SK-N-SH (cell line): ENCODE data around the gene FGFBP2. TPM values are rescaled to one million over a fixed set of nuclear protein-coding genes. Genes with fewer than 3 reads are reported as not detected.

ENCODE experiments used
- CTCF ChIA-PET: fragments of 300-600, 350-600 bp; formaldehyde crosslinking; extraction: SDS; loops from one replicate; lab custom pipeline; 2021; lab: Yijun Ruan, JAX
- POLR2A ChIA-PET: fragments of 350-600 bp; sonication (Branson Sonifier 250); formaldehyde crosslinking; extraction: SDS; loops from one replicate; lab custom pipeline; 2020; ENCODE audit warnings: antibody characterized with exemption, inconsistent platforms; lab: Yijun Ruan, JAX
- DNase-seq: peaks from one replicate; pipeline ENCODE4 v3.0.0; 2012
- H2AFZ ChIP-seq: fragments of 200-600 bp; sonication (generic); 2 replicates; pipeline ENCODE4 v1.8.1; 2016; ENCODE audit warnings: antibody characterized with exemption, mild to moderate bottlenecking, low read depth
- H3F3A ChIP-seq: fragments of 200-600 bp; sonication (generic); replicated peaks from 2 replicates; pipeline ENCODE3; 2016; ENCODE audit warnings: antibody characterized with exemption, mild to moderate bottlenecking; ENCODE audit not compliant: insufficient read depth
- H3K27ac ChIP-seq, 2 experiments: fragments of 200-500 bp in 1 of 2; fragments of 200-600 bp in 1 of 2; sonication (Bioruptor generic) in 1 of 2; sonication (generic), shearing (Covaris generic) in 1 of 2; 2 replicates each; pipeline versions ENCODE4 v1.5.1 to v1.6.1; 2014 to 2016; ENCODE audit warnings: low read depth in 2 of 2, inconsistent platforms in 1 of 2, low read length in 1 of 2, mild to moderate bottlenecking in 1 of 2, mixed read lengths in 1 of 2
- H3K27me3 ChIP-seq: fragments of 200-600 bp; sonication (generic), shearing (Covaris generic); 2 replicates; pipeline ENCODE4 v1.6.1; 2016; ENCODE audit warnings: mixed run types; ENCODE audit not compliant: insufficient read depth
- H3K36me3 ChIP-seq, 2 experiments: fragments of 200-500 bp in 1 of 2; fragments of 200-600 bp in 1 of 2; sonication (Bioruptor generic) in 1 of 2; sonication (generic) in 1 of 2; replicated peaks in 1 of 2; 2 replicates each; pipeline versions ENCODE3 to v1.5.1; 2014 to 2016; ENCODE audit warnings: low read length in 1 of 2, mild to moderate bottlenecking in 1 of 2; ENCODE audit not compliant: insufficient read depth in 2 of 2, control insufficient read depth in 1 of 2
- H3K4me1 ChIP-seq, 2 experiments: fragments of 200-500 bp in 1 of 2; fragments of 200-600 bp in 1 of 2; sonication (Bioruptor generic) in 1 of 2; sonication (generic), shearing (Covaris generic) in 1 of 2; 2 replicates each; pipeline versions ENCODE4 v1.5.1 to v1.6.1; 2014 to 2016; ENCODE audit warnings: low read depth in 1 of 2, low read length in 1 of 2, mixed run types in 1 of 2; ENCODE audit not compliant: insufficient read depth in 2 of 2, control insufficient read depth in 1 of 2
- H3K4me2 ChIP-seq: fragments of 200-600 bp; sonication (generic), shearing (Covaris generic); 2 replicates; pipeline ENCODE4 v1.6.1; 2017; ENCODE audit warnings: mixed run types
- H3K4me3 ChIP-seq, 2 experiments: fragments of 200-500 bp in 1 of 2; fragments of 200-600 bp in 1 of 2; sonication (Bioruptor generic) in 1 of 2; sonication (generic), shearing (Covaris generic) in 1 of 2; 2 replicates each; pipeline versions ENCODE4 v1.5.1 to v1.8.1; 2014 to 2016; ENCODE audit warnings: low read depth in 2 of 2, inconsistent platforms in 1 of 2, low read length in 1 of 2, mild to moderate bottlenecking in 1 of 2, mixed read lengths in 1 of 2, moderate library complexity in 1 of 2
- H3K79me2 ChIP-seq: fragments of 200-600 bp; sonication (generic); 2 replicates; pipeline ENCODE4 v1.8.1; 2017; ENCODE audit warnings: mild to moderate bottlenecking; ENCODE audit not compliant: insufficient read depth
- H3K9ac ChIP-seq: fragments of 200-600 bp; sonication (generic); 2 replicates; pipeline ENCODE4 v1.6.1; 2017; ENCODE audit warnings: mixed run types
- H3K9me2 ChIP-seq: fragments of 200-600 bp; sonication (generic); 2 replicates; pipeline ENCODE4 v1.6.1; 2017; ENCODE audit warnings: mixed run types
- H3K9me3 ChIP-seq: fragments of 200-600 bp; sonication (generic); 2 replicates; pipeline ENCODE4 v1.6.1; 2017; ENCODE audit warnings: mixed run types, mild to moderate bottlenecking, moderate library complexity
- H4K20me1 ChIP-seq: fragments of 200-600 bp; sonication (generic); 2 replicates; pipeline ENCODE4 v1.6.1; 2017; ENCODE audit warnings: mild to moderate bottlenecking, mixed run types; ENCODE audit not compliant: insufficient read depth
- EP300 ChIP-seq, 2 experiments: IDR thresholded peaks; 2 replicates each; pipeline versions ENCODE4 v1.4.0 to v1.6.1; 2012; ENCODE audit warnings: borderline replicate concordance in 1 of 2, low read depth in 1 of 2, low read length in 1 of 2
- FOXJ3 ChIP-seq: sonication (generic); formaldehyde crosslinking; IDR thresholded peaks from 2 replicates; pipeline ENCODE4 v1.5.1; 2020; ENCODE audit warnings: mild to moderate bottlenecking, missing genetic modification reagents
- GATA2 ChIP-seq: sonication (generic); formaldehyde crosslinking; IDR thresholded peaks from 2 replicates; pipeline ENCODE4 v1.5.0; 2020; ENCODE audit warnings: mild to moderate bottlenecking, missing genetic modification reagents
- MAX ChIP-seq: IDR thresholded peaks from 2 replicates; pipeline ENCODE4 v1.4.0; 2012; ENCODE audit warnings: low read depth
- NFIC ChIP-seq: IDR thresholded peaks from 2 replicates; pipeline ENCODE4 v1.4.0; 2012; ENCODE audit warnings: borderline replicate concordance
- TCF12 ChIP-seq: IDR thresholded peaks from 2 replicates; pipeline ENCODE4 v1.4.0; 2012
- TEAD4 ChIP-seq: IDR thresholded peaks from 2 replicates; pipeline ENCODE4 v1.4.0; 2012; ENCODE audit warnings: mild to moderate bottlenecking, borderline replicate concordance; ENCODE audit not compliant: insufficient read depth
- ZBTB33 ChIP-seq: IDR thresholded peaks from 2 replicates; pipeline ENCODE4 v1.4.0; 2012; ENCODE audit warnings: low read depth, borderline replicate concordance
- WGBS: methylation state at CpG from one replicate; pipeline ENCODE4 v1.1.6; 2017; ENCODE audit warnings: low lambda C conversion rate; 5-methylcytosine and 5-hydroxymethylcytosine counted together
- polyA plus RNA-seq, 3 experiments: library from polyadenylated mRNA; depleted of rRNA; stranded (reverse); fragments of >200 nt; gene quantifications; 2 replicates each; pipeline ENCODE4 v1.2.3, GENCODE V29; 2012

Gene FGFBP2
- polyA plus RNA-seq, 1 of the 3 experiments (the other 2 are of a cell fraction), result 0.62 TPM

GRCh38 chr4:16009153-16009552 lies 46.2 kb upstream of the FGFBP2 start:
- H3K9me3 ChIP-seq, result no peaks in the 10 kb centered on the region
- H4K20me1 ChIP-seq, result no peaks in the 10 kb centered on the region
- no peak overlapping the region for H3K9ac ChIP-seq
- no peak overlapping the region for H3K27ac ChIP-seq
- TF ChIP-seq GATA2 (CRISPR knock-in tag), result no peak
- no peak for TF ChIP-seq FOXJ3 (CRISPR knock-in tag)
- TF ChIP-seq NFIC, result no peak
- TF ChIP-seq ZBTB33, result no peak
- no peak for TF ChIP-seq MAX
- no peak for TF ChIP-seq EP300 (IDR thresholded peaks at IDR 0.05; ENCODE audit: borderline replicate concordance in 1 of 2, low read depth in 1 of 2, low read length in 1 of 2)
- no peak for TF ChIP-seq TEAD4
- H2AFZ ChIP-seq, result no peak overlapping the region
- no peaks in the 10 kb centered on the region; the same call in 1 of the 2 replicates for H3K27me3 ChIP-seq
- no peak overlapping the region for H3K4me2 ChIP-seq
- DNase-seq, result no peak
- H3K4me3 ChIP-seq, result no peak overlapping the region
- no peaks in the 10 kb centered on the region for H3F3A ChIP-seq
- peaks cover 0 to 15% of the 10 kb centered on the region in 2 experiments; a peak in 2 of 4 replicates for H3K4me1 ChIP-seq
- H3K9me2 ChIP-seq, result no peaks in the 10 kb centered on the region
- no peaks in the 10 kb centered on the region for H3K79me2 ChIP-seq
- H3K36me3 ChIP-seq, result no peaks in the 10 kb centered on the region
- ChIA-PET CTCF (interaction anchor here (1.2 to 2.1 kb wide), 4 partner anchors 17 to 256 kb away, joined by 3 to 8 read pairs (median 6); no protein-coding TSS in a partner anchor), POLR2A (no interaction called here)
- WGBS, result 72% methylated on average over 4 of the region's 4 CpGs

GRCh38 chr4:16007471-16008095 lies 44.6 kb upstream of the FGFBP2 start:
- no peaks in the 10 kb centered on the region for H3F3A ChIP-seq
- WGBS, result 56% methylated on average over 5 of the region's 5 CpGs
- H3K4me2 ChIP-seq, result no peak overlapping the region
- peak; percentile 24 for DNase-seq
- H3K4me3 ChIP-seq, result no peak overlapping the region
- peak; percentile 23; the same call in 1 of the 2 replicates for TF ChIP-seq GATA2 (CRISPR knock-in tag)
- no peak for TF ChIP-seq TCF12
- ChIA-PET CTCF (interaction anchor here (0.6 to 5.0 kb wide), 14 partner anchors 9 to 303 kb away, joined by 3 to 37 read pairs (median 3); partner anchors contain the start of gene FGFBP2), POLR2A (no interaction called here)
- no peaks in the 10 kb centered on the region for H3K79me2 ChIP-seq
- no peak overlapping the region for H3K9ac ChIP-seq
- H3K9me3 ChIP-seq, result no peaks in the 10 kb centered on the region
- H3K9me2 ChIP-seq, result no peaks in the 10 kb centered on the region
- peaks cover 0 to 15% of the 10 kb centered on the region in 2 experiments; a peak in 2 of 4 replicates for H3K4me1 ChIP-seq
- no peaks in the 10 kb centered on the region for H3K36me3 ChIP-seq
- no peaks in the 10 kb centered on the region for H4K20me1 ChIP-seq
- H2AFZ ChIP-seq, result no peak overlapping the region
- peak overlapping the region in 1 of 2 experiments; percentile 61; a peak in 2 of 4 replicates for H3K27ac ChIP-seq
- H3K27me3 ChIP-seq, result no peaks in the 10 kb centered on the region; the same call in 1 of the 2 replicates
